NOMO-1 treated with DMSO at 0.1 percent for 48 hours (cell line): ENCODE results near the gene TMEM145.

Experiments
- DNase-seq: peaks from one replicate; lab custom pipeline; 2025; ENCODE audit not compliant: unreplicated experiment; lab: John Stamatoyannopoulos, UW

The TMEM145 gene

GRCh38 chr19:42277821-42278451, 35.2 kb upstream of the TMEM145 start:
- DNase-seq: no peak

GRCh38 chr19:42278452-42279154, 34.5 kb upstream of the TMEM145 start:
- no peak for DNase-seq

- no peak for DNase-seq
Observed at GRCh38 chr19:42279155-42279901, 33.8 kb upstream of the TMEM145 start.

GRCh38 chr19:42279902-42280814, 33.0 kb upstream of the TMEM145 start:
- peak; percentile 75 for DNase-seq

- DNase-seq: no peak
Observed at GRCh38 chr19:42280815-42281145, 32.3 kb upstream of the TMEM145 start.

- peak; percentile 16 for DNase-seq
Observed at GRCh38 chr19:42281146-42281826, 31.8 kb upstream of the TMEM145 start.

GRCh38 chr19:42281827-42282762, 31.0 kb upstream of the TMEM145 start:
- DNase-seq: no peak

- no peak for DNase-seq
Observed at GRCh38 chr19:42282819-42283187, 30.3 kb upstream of the TMEM145 start.

GRCh38 chr19:42283188-42284065, 29.7 kb upstream of the TMEM145 start:
- DNase-seq: peak; percentile 89

- peak; percentile 70 for DNase-seq
Observed at GRCh38 chr19:42284066-42284501, 29.0 kb upstream of the TMEM145 start.

- peak; percentile 14 for DNase-seq
Observed at GRCh38 chr19:42284591-42285341, 28.3 kb upstream of the TMEM145 start.

- peak; percentile 19 for DNase-seq
Observed at GRCh38 chr19:42285541-42285941, 27.6 kb upstream of the TMEM145 start.

GRCh38 chr19:42285988-42286348, 27.1 kb upstream of the TMEM145 start:
- DNase-seq: no peak

GRCh38 chr19:42286349-42287016, 26.6 kb upstream of the TMEM145 start:
- DNase-seq: peak; percentile 15

- DNase-seq: no peak
Observed at GRCh38 chr19:42287017-42287826, 25.9 kb upstream of the TMEM145 start.

GRCh38 chr19:42287827-42288107, 25.3 kb upstream of the TMEM145 start:
- no peak for DNase-seq

- peak; percentile 46 for DNase-seq
Observed at GRCh38 chr19:42288387-42288786, 24.7 kb upstream of the TMEM145 start.
